GM12878 (cell line): ENCODE results near the gene OR6T1.

ENCODE experiments used
- CTCF ChIP-seq, 3 experiments: IDR thresholded peaks in 2 of 3; conservative IDR thresholded peaks in 1 of 3; 2 replicates each; pipeline ENCODE4 v1.5.1; 2011; ENCODE audit warnings: low read depth in 3 of 3, low read length in 3 of 3, mild to moderate bottlenecking in 3 of 3, control low read depth in 2 of 3, moderate library complexity in 2 of 3, inconsistent platforms in 1 of 3, mixed read lengths in 1 of 3; ENCODE audit not compliant: control insufficient read depth in 2 of 3, insufficient read depth in 1 of 3; ENCODE audit errors: extremely low read depth in 1 of 3
- EGR1 ChIP-seq, 2 experiments: IDR thresholded peaks; 1 replicate in 1 of 2; 2 replicates in 1 of 2; pipeline ENCODE4 v1.6.1; 2011 to 2012; ENCODE audit warnings: low read depth in 2 of 2, low read length in 2 of 2, borderline replicate concordance in 1 of 2, mild to moderate bottlenecking in 1 of 2, moderate library complexity in 1 of 2
- EP300 ChIP-seq, 2 experiments: fragments of 150-350 bp in 1 of 2; IDR thresholded peaks; 2 replicates each; pipeline ENCODE4 v1.6.1; 2011 to 2012; ENCODE audit warnings: low read depth in 2 of 2, low read length in 2 of 2, borderline replicate concordance in 1 of 2, improper control_type of control experiment in 1 of 2, inconsistent platforms in 1 of 2; ENCODE audit not compliant: control insufficient read depth in 1 of 2
- NBN ChIP-seq: fragments of 450-650 bp; IDR thresholded peaks from 2 replicates; pipeline ENCODE4 v1.6.1; 2016
- NFIC ChIP-seq: IDR thresholded peaks from 2 replicates; pipeline ENCODE4 v1.6.1; 2012; ENCODE audit warnings: low read depth, mild to moderate bottlenecking, inconsistent platforms, low read length, moderate library complexity
- RAD21 ChIP-seq: IDR thresholded peaks from 2 replicates; pipeline ENCODE4 v1.6.1; 2011; ENCODE audit warnings: mild to moderate bottlenecking, low read depth, low read length, moderate library complexity; ENCODE audit not compliant: insufficient read depth
- SIN3A ChIP-seq: IDR thresholded peaks from 2 replicates; pipeline ENCODE4 v1.6.1; 2012; ENCODE audit warnings: low read depth, low read length, improper control_type of control experiment
- SP1 ChIP-seq: IDR thresholded peaks from one replicate; pipeline ENCODE4 v1.6.1; 2011; ENCODE audit warnings: low read depth, low read length
- ZBTB4 ChIP-seq: fragments of 450-650 bp; formaldehyde crosslinking; IDR thresholded peaks from 2 replicates; pipeline ENCODE4 v1.4.0; 2022; ENCODE audit warnings: mild to moderate bottlenecking, moderate library complexity
- ZNF687 ChIP-seq: fragments of 450-650 bp; IDR thresholded peaks from 2 replicates; pipeline ENCODE4 v1.6.1; 2017; ENCODE audit warnings: mild to moderate bottlenecking, moderate library complexity

GRCh38 chr11:123956752-123957151 lies 13.1 kb upstream of the OR6T1 start:
- no peak for TF ChIP-seq NFIC
- no peak for TF ChIP-seq RAD21
- no peak for TF ChIP-seq CTCF (IDR thresholded peaks at IDR 0.05 in 2 of 3, conservative IDR thresholded peaks at IDR 0.05 in 1 of 3; ENCODE audit: control insufficient read depth in 2 of 3, extremely low read depth in 1 of 3, insufficient read depth in 1 of 3, low read depth in 3 of 3, low read length in 3 of 3)
- TF ChIP-seq SP1 = no peak
- no peak for TF ChIP-seq EGR1 (IDR thresholded peaks at IDR 0.05; ENCODE audit: borderline replicate concordance in 1 of 2, low read depth in 2 of 2, low read length in 2 of 2)
- TF ChIP-seq NBN = no peak
- no peak for TF ChIP-seq ZNF687
- no peak for TF ChIP-seq EP300 (IDR thresholded peaks at IDR 0.05; ENCODE audit: borderline replicate concordance in 1 of 2, control insufficient read depth in 1 of 2, low read depth in 2 of 2, low read length in 2 of 2)
- no peak for TF ChIP-seq ZBTB4
- no peak for TF ChIP-seq SIN3A
